Measurements from ENCODE around the gene KLHL21.

- TF ChIP-seq, protein P1, sequence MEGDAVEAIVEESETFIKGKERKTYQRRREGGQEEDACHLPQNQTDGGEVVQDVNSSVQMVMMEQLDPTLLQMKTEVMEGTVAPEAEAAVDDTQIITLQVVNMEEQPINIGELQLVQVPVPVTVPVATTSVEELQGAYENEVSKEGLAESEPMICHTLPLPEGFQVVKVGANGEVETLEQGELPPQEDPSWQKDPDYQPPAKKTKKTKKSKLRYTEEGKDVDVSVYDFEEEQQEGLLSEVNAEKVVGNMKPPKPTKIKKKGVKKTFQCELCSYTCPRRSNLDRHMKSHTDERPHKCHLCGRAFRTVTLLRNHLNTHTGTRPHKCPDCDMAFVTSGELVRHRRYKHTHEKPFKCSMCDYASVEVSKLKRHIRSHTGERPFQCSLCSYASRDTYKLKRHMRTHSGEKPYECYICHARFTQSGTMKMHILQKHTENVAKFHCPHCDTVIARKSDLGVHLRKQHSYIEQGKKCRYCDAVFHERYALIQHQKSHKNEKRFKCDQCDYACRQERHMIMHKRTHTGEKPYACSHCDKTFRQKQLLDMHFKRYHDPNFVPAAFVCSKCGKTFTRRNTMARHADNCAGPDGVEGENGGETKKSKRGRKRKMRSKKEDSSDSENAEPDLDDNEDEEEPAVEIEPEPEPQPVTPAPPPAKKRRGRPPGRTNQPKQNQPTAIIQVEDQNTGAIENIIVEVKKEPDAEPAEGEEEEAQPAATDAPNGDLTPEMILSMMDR (IDR thresholded peaks at IDR 0.05) = no peak
- TF ChIP-seq EP300 (IDR thresholded peaks at IDR 0.05) = no peak
Observed at GRCh38 chr1:6544831-6545230, 57.8 kb downstream of the KLHL21 start.
